GM21367 (cell line): Measurements from ENCODE around the gene LRP4.

ENCODE experiments used
- ATAC-seq: cut with Tn5 transposase; IDR thresholded peaks from one replicate; pipeline ENCODE4 v1.9.1; 2021; ENCODE audit not compliant: unreplicated experiment

The LRP4 gene

DNA sequence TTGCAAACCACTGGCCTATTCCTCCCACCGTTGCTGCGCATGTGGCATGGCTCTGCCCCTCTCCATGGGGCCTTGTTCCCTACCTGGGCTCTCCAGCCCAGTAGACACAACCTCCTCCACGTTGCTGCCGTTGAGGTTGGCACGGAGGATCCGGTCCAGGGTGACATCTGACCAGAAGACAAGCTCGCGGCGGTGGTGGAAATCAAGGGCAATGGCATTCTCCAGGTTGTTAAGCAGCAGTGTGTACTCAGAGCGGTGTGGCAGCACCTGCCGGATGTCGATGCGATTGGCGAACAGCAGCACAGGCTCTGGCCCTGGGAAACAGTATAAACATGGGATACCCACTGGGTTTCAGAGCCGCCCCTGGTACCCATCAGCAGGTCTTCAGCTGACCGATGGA, 23.8 kb downstream of the LRP4 start:
- no peak for ATAC-seq

- no peak for ATAC-seq
Measured at GRCh38 chr11:46892838-46893237, 25.5 kb downstream of the LRP4 start.

- ATAC-seq: no peak
Measured at GRCh38 chr11:46892109-46892508, 26.2 kb downstream of the LRP4 start.

GRCh38 chr11:46890665-46891064, 27.7 kb downstream of the LRP4 start:
- no peak for ATAC-seq

GRCh38 chr11:46889689-46890475, 28.5 kb downstream of the LRP4 start:
- no peak for ATAC-seq

DNA sequence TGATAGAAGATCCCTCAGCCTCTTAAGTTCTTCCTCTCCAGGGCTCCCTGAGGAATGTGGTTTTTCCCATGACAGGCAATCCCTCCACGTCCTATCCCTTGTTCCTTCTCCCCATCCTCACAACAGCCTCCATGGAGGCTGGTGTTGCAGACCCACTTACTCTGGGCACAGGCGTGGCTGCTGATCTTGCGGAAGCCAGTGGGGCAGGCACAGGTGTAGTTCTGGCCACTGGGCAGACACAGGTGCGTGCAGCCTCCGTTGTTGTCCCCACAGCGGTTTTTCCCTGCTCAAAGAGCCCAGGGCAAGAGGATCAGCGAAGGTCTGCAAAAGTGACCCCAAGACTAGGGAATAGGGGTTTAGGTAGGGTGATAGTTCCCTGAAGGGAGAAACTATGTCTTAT, 29.1 kb downstream of the LRP4 start:
- no peak for ATAC-seq

GRCh38 chr11:46888636-46889035, 29.7 kb downstream of the LRP4 start:
- ATAC-seq: no peak

DNA sequence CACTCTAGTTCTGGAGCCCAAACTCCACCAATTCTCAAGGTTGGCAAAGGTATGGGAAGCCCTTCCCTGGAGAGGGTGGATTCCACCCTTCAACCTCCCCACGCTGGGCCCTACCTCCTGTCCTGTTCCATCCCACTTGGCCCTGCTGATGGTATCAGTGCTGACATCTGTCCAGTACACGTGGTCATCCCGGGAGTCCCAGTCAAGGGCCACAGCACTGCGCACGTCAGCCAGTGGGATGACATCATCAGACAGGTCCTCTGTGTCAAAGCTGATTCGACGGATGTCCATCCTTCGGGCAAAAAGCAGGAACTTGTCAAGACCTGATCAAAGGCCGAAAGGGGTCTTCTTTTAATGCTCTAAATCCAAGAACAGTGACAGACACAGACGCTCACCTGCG, 32.1 kb downstream of the LRP4 start:
- ATAC-seq: no peak

DNA sequence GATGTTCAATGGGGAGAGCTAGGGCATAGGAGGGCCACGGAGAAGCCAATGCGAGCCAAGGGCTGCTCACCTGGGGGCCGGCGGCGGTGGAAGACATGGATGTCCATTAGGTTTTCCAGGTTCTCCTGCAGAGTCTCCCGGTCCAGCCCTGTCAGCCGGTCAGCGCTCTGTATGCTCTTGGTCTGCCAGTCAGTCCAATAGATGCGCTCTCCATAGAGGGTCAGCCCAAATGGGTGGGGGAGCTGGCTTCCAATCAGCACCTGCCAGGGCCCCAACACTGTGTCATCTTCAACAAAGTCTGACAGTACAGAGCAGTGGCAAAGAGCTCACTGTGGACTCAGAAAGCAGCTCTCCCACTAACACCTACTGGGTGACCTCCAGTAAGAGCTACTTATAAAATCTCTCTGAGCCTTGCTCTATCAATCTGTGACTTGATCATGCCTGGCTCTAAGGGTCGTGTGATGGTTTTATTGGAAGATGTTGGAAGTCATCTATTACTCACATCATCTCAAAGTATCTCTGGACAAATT, 39.2 kb downstream of the LRP4 start:
- ATAC-seq: no peak

DNA sequence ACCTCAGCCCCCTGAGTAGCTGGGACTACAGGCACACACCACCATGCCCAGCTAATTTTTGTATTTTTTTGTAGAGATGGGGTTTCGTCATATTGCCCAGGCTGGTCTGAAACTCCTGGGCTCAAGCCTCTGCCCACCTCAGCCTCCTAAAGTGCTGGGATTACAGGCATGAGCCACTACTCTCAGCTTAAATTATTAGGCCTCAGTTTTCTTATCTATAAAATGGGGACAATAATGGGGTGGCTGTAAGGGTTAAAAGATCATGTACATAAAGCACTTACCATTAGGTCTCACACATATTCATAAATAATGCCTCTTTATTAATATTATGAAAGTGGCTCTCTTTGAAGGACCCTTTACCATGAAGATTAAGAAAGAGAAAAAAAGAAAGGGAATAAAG, 40.8 kb downstream of the LRP4 start:
- ATAC-seq: no peak

DNA sequence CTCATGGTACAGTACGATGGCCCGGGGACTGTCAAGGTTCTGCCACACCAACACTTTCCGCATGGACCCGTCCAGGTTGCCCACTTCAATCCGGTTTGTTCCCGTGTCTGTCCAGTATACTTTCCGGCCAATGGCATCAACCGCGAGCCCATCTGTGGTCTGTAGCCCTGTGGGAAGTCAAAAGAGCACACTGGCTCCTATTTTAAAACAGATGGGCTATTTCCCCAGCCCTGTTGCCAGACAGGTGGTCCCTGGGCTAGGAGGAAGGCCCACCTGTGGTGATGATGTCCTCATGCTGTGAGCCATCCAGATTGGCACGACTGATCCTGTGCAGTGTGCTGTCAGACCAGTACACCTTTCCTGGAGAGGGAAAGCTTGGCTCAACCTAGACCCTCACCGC, 41.9 kb downstream of the LRP4 start:
- no peak for ATAC-seq

DNA sequence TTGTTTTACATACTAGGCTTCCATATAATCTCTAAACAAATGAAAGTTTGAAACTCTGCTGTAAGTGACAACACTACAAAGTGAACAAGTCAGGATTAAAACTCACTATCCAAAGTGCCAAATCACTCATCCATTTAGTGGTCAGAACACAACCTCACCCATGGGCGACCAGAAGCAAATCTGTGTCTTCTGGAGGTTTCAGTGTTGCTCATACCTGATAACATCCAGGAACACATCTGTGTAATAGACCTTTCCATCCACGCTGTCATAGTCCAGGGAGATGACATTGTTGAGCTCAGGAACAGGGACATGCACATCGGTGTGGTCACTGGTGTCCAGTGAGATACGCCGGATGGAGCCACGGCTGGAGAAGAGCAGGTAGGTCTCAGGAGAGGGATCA, 43.8 kb downstream of the LRP4 start:
- ATAC-seq: no peak

GRCh38 chr11:46868912-46869311, 49.4 kb downstream of the LRP4 start:
- no peak for ATAC-seq

GRCh38 chr11:46865340-46865739, 53.0 kb downstream of the LRP4 start:
- ATAC-seq: no peak

GRCh38 chr11:46860218-46860617, 58.1 kb downstream of the LRP4 start:
- no peak for ATAC-seq

DNA sequence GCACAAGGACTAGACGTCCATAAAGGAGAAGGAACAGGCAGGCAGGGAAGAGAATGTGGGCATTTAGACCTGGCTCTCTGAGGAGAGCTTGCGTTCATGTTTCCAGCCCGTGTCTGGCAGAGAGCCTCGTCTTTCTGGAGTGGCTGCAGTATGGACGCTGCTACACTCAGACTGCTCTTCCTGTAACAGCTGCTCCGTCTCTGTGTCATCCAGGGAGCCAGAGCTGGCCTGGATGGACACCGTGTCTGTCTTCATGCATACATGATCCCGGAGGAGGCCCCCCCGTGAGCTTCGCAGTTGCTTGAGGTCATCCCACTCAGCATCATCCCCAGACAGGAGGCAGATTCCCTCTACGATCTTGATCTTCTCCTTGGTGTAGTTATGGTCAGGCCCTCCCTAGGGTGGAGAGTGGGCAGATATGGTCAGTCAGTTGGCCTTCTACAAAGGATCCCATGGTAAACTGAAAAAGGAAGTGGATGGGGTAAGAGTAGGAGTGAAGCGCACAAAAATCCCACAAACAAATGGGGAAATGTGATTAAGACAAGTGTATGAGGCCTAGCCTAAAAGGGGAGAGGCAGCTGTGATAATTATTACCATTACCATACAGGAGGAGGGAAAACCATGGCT, 59.3 kb downstream of the LRP4 start:
- no peak for ATAC-seq

DNA sequence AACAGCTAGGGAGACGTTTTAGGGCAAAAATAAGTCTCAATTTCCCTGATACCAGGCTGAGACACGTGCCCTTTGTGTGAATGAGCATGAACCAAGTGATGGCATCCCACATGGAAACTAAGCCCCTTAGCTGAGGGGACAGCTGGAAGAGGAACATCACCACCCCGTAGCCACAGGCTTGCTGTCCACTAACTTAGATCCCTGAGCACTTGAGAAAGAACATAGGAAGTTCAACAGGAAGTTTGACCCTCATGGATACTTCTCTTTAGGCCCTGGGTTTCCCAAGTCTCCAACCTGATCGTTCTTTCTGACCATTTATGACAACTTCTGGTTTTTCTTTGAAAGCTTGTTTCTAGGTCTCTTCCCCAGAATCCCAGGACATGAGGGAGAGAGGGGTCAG, 60.7 kb downstream of the LRP4 start:
- ATAC-seq: no peak

- no peak for ATAC-seq
Measured at GRCh38 chr11:46856605-46857343, 61.6 kb downstream of the LRP4 start.

DNA sequence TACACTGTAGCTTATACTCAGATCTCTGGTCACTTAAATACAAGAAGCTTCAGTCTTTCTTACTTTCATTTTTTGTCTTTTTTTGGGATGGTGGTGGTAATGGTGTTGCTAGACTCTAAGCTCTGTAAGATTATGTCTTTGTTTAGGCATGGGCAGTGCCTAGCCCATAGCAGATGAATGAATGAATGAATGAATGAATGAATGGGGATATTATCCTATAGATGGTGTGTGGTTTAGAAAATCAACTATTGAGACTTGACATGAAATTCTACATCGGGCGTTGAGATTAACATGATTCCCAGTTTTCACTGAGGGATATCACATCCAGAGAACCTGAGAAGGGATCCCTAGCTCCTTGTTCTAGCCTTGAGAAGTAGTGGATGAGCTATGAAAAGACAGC, 62.5 kb downstream of the LRP4 start:
- ATAC-seq: no peak

GRCh38 chr11:46855167-46855566, 63.2 kb downstream of the LRP4 start:
- no peak for ATAC-seq

DNA sequence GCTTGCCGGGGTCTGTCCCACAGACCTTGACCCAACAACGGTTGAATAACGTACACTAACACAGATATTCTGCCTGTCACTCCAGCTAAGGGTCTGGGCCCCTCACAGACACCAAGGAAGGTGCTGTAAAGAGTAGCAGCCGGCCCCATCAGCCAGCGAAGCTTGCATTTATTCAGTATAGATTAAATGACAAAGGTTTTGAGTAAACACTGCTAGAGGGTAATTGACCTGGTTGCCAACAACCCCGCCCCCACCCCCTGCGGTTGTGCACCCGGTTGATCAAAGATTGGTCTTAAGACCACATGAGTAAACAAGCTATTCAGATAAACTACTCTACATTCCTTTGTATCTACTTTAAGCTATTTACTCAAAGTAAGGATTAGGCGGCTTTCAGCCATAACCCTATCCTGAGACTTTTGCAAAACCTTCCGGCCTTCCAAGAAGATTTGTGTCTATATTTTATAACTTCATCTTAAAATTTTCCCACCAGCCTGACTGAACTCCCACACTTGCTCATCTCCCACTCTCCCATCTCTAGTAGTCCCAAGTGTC, 67.4 kb downstream of the LRP4 start:
- no peak for ATAC-seq

GRCh38 chr11:46849631-46850030, 68.7 kb downstream of the LRP4 start:
- ATAC-seq: no peak
